GM19463 (cell line): ENCODE results near the gene TBCD.

Source experiments
- ATAC-seq: cut with Tn5 transposase; IDR thresholded peaks from one replicate; pipeline ENCODE4 v1.9.1; 2021; ENCODE audit warnings: mild to moderate bottlenecking, moderate library complexity; ENCODE audit not compliant: unreplicated experiment

TBCD gene

DNA sequence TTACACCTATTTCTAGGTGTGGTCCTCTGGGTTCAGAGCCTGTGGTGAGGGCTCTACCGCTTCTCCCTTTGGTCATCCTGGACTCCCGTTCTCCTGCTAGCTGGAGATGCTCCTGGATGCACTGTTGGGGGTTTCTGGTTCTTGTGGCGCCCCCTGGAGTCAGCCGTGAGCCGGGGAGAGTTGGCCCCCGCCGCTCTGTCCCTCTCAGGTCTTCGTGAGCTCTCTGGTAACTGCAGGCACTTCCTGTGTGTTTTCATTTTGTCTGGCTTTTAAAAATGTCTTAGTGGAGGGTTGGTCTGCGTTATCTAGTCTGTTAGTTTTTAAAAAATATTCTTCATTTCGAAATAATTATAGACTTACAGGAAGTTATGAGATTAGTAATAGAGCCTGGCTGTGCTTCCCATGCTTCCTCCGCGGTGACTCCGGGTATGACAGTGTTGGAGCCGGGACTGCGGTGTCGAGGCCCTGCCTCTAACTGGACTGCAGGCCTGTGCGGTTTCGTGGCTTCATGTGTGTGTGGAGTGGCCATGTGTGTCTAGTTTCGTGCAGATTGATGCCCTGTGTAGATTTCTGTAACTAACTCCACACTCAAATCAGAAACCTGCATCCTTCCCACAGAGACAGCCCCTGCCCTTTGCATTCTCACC, 166.0 kb downstream of the TBCD start:
- ATAC-seq = no peak

DNA sequence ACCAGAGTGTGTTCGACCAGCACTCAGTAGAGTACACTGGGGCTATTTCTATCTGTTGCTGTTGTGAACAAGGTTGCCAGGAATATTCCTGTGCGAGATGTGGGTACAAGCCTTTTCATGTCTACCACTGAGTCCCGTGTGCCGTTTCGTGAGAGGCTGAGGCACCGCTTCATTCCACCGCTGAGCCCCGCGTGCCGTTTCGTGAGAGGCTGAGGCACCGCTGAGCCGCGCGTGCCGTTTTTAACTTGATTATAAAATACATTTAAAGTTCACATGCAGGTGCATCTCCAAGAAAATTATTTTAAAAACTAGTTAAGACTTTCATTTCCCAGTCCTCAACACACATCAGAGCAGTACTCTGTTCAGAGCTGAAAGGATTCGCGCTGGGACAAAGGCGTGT, 166.6 kb downstream of the TBCD start:
- ATAC-seq = no peak

DNA sequence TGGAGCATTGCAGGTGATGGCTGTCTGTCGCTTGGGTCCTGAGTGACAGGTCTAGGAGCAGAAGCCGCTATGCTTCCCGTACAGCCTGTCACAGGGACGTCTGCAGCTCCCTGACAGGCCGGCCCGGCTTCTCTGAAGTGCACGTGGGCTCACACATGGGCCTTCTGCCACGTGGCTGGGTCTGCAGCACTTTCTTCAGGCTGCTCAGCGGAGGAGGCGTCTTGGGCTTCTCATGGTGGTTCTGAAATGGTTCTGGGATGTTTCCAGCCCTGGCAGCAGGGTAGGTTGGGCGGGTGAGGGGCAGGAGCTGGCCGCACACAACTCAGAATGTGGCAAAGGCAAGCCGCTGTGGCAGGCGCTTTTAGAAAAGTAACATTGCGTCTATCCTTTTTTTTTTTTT, 168.3 kb downstream of the TBCD start:
- no peak for ATAC-seq

- ATAC-seq = no peak
Observed at GRCh38 chr17:82920715-82921114, 168.8 kb downstream of the TBCD start.

GRCh38 chr17:82921426-82921825, 169.6 kb downstream of the TBCD start:
- no peak for ATAC-seq

DNA sequence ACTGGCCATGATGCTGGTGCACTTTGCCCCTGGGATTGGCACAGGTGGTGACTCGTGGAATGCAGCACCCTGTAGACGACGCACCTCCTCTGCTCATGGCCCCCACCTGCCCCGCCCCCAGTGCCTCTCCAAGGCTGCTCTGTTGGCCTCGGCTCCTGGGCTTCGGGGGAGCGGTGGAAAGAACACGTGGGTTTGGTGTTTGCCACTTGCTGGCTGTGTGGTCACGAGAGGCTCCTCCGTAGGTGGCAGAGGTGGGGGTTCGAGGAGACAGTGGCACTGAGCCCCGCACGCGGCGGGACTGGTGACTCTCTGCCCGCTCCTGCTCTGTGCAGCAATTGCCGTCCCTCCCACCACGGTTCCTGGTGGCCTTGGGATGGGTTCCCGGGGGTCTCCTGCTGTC, 170.8 kb downstream of the TBCD start:
- ATAC-seq = no peak

DNA sequence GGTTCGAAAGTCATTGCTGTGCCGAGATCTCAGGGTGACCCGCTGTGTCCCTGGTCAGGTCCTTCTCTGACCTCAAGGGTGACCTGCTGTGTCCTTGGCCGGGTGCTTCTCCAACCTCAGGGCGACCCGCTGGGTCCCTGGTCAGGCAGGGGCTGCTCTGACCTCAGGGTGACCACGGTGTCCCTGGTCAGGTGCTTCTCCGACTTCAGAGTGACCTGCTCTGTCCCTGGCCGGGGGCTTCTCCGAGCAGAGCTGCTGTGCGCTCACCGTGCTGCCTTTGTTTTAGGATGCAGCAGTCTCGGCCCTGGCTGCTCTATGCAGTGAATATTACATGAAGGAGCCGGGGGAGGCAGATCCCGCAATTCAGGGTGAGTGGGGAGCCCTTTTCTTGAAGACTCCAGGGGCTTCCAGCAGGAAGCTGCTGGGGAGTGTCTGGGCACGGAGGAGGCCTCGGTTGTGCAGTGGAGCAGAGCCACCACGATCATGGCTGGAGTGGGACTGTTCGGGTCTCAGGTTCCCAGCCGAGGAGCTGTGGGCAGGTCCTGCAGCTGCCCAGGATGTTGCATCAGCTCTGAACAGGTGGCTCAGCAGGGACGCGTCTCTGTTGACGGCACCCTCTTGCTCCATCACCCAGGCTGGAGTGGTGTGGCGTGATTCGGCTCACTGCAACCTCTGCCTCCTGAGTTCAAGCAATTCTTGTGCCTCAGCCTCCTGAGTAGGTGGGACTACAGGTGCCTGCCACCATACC, 171.7 kb downstream of the TBCD start:
- ATAC-seq = no peak

- no peak for ATAC-seq
Observed at GRCh38 chr17:82924214-82924613, 172.3 kb downstream of the TBCD start.

DNA sequence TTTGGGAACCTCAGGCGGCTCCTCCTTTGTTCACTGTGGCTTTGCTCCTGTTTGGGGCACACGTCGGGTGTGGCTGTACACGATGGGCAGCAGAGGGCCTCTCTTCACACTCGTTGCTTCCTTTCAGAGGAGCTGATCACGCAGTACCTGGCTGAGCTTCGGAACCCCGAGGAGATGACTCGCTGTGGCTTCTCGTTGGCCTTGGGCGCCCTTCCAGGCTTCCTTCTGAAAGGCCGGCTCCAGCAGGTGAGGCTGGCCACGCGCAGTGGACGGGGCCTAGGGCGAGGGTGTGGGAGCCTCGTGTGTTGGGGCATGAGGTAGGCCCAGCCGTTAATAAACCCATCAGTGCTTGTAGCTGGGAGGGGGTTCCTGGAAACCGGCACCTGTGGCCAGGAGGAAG, 172.9 kb downstream of the TBCD start:
- no peak for ATAC-seq

DNA sequence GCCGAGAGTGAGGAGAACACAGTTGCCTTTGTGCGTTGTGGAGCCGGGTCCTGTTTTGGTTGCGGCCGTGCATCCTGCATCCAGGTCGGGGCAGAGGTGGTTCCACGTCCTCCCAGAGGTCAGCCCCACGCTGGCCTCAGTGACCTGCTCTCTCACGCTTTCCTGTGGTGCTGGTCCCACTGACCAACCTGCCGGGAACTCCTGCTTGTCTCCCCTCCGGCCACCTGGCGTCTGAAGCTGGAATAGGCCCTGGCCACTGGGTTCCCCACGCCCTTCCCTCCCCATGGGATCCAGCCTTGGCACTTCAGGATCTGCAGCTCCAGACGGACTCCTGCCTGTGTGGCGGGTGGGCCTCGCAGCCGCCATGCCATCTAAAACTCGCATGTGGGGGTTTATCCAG, 173.5 kb downstream of the TBCD start:
- no peak for ATAC-seq

GRCh38 chr17:82926081-82926480, 174.2 kb downstream of the TBCD start:
- no peak for ATAC-seq

DNA sequence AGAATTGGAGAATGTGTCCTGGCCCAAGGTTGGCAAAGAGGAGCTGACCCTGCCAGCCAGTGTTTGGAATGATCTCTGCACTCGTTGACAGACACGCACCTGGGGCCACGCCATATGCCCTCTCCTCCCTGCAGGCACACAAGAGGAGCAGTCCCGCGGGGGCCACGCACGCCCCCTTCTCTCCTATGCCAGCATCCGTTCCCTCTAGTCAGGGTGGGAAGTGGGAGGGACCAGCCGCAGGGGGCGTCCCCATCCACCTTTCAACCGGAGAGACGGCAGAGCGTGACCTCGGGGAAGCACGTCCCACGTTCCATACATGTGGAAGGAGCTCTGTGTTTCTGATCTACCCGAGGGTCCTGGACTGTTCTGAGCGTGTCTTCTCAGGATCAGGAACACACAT, 174.9 kb downstream of the TBCD start:
- ATAC-seq = no peak

DNA sequence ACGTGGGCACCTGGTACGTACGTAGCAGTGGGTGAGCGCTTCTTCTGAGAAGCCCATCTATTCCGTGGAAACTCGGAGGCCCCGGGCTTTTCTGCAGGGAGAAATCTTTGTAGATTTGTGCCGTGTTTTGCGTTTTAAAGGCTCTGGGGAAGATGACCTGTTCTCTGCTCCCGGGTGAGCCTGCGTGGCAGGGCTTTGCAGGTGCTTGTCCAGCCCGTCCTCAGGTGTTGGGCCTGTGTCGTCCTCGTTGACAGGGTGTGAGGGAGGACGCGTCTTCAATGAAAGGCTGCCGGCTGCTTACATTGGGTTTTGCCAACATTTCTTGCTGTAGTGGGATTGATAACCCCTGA, 175.4 kb downstream of the TBCD start:
- ATAC-seq = no peak

- ATAC-seq = no peak
Observed at GRCh38 chr17:82927661-82928601, 176.1 kb downstream of the TBCD start.

DNA sequence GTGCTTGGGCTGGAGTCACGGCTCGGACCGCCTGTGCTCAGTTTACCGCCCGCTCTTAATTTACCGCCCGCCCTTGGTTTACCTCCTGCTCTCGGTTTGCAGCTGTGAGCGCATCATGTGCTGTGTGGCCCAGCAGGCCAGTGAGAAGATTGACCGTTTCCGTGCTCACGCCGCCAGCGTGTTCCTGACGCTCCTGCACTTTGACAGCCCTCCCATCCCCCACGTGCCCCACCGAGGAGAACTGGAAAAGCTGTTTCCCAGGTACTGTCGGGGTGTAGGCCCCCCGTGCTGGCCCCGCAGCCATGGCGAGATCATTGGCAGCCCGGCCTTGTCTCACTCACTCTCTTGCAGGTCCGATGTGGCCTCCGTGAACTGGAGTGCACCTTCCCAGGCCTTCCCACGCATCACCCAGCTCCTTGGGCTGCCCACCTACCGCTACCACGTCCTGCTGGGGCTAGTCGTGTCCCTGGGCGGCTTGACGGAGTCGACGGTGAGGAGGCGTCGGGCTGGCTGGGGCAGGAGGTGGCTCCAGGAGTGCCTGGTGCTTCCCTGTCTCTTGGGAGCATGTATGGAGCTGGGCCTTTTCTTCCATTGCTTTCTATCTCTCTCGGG, 177.3 kb downstream of the TBCD start:
- no peak for ATAC-seq

- ATAC-seq = no peak
Observed at GRCh38 chr17:82929676-82930042, 177.8 kb downstream of the TBCD start.

DNA sequence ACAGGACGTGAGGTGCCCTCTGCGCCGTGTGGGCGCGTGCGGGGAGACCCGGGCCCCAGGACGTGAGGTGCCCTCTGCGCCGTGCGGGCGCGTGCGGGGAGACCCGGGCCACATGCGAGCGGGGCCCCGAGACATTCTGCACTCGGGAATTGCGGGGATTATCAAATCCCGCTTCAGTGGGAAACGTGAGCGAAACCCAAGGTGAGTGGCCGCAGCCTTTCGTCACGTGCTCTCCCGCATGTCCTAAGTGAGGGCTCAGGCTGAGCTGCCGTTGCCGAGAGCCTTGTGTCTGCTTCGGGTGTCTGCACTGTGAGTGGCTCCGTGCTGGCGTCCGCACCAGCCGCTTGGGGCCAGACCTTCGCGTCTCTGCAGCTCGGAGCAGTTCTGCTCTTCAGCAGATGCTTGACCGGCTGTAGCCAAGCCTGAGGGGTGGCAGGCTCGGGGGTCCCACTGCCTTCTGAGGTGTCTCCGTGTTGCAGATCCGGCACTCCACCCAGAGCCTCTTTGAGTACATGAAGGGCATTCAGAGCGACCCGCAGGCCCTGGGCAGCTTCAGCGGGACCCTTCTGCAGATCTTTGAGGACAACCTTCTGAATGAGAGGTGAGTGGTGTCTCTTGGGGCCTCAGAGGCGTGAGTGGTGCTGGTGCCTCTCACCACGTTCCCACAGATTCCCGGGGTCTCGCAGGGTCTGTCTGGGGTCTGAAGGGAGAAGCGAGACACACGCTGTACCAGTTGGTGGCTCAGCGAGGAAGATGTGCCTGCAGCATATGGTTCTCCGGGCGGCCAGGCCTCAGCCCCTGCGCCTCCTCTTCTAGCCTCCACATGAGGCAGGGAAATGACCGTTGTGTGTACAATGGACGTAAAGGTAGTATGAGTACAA, 178.4 kb downstream of the TBCD start:
- ATAC-seq = no peak

DNA sequence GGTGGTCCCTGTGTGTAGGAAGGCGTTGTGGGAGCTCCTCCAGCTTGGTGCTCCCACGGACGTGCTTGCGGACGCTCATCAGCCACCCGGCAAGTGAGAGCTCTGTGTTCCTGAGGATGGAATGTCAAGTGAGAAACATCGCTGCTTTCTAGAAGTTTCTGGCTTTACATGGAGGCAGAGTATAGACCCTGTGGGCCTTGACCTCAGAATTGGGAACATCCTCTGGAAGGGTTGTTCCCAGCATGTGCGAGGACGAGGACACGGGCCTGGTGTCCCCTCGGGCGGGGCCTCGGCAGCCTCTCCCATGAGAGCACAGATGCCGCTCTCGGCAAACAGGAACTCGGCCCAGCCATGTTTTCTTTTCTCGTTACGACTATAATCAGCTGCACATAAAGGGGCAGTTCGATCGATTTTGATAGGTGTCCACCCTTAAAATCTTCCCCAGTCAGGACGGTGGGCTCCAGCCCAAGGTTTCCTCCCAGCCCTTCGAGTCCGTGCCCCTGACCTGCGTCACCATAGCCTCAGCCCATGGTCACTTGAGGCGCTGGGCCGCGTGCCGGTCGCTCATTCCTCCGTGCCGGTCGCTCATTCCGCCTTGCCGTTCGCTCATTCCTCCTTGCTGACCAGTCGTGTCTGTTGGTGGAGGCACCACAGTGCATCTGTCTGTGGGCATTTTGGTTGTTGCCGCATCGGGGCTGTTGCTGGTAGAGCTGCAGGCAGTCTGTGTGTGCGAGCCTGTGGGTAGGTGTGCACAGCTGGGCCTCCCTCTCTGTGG, 179.2 kb downstream of the TBCD start:
- ATAC-seq = no peak

- no peak for ATAC-seq
Observed at GRCh38 chr17:82931699-82932517, 180.0 kb downstream of the TBCD start.
